RWPE2 (cell line): Measurements from ENCODE around the gene DOCK11.

Experiments
- ATAC-seq: fragments of 200-7000 bp; cut with Tn5 transposase; 3 replicates; pipeline ENCODE4 v1.9.1; 2021; ENCODE audit warnings: low read depth
- DNase-seq: peaks from one replicate; pipeline ENCODE4 v3.0.0-alpha.2; 2020; ENCODE audit warnings: low spot score
- H3K27ac ChIP-seq: fragments of 450-650 bp; 2 replicates; pipeline ENCODE4 v1.5.1; 2017; ENCODE audit warnings: mild to moderate bottlenecking; ENCODE audit not compliant: poor library complexity, severe bottlenecking
- H3K27me3 ChIP-seq: fragments of 250-450 bp; sonication (Bioruptor Pico); 2 replicates; pipeline ENCODE4 v1.5.1; 2021; ENCODE audit warnings: mild to moderate bottlenecking, moderate library complexity; ENCODE audit not compliant: insufficient read depth, poor library complexity, severe bottlenecking
- H3K36me3 ChIP-seq: fragments of 250-450 bp; sonication (Bioruptor Pico); 2 replicates; pipeline ENCODE4 v1.5.1; 2020; ENCODE audit warnings: low read depth, mild to moderate bottlenecking, moderate library complexity
- H3K4me1 ChIP-seq: fragments of 250-450 bp; sonication (Bioruptor Pico); 2 replicates; pipeline ENCODE4 v1.5.1; 2021; ENCODE audit warnings: mild to moderate bottlenecking, moderate library complexity; ENCODE audit not compliant: insufficient read depth, poor library complexity, severe bottlenecking
- H3K4me3 ChIP-seq: fragments of 250-450 bp; sonication (Bioruptor Pico); 2 replicates; pipeline ENCODE4 v1.5.1; 2021; ENCODE audit warnings: mild to moderate bottlenecking, moderate library complexity; ENCODE audit not compliant: severe bottlenecking
- H3K9me3 ChIP-seq: fragments of 250-450 bp; sonication (Bioruptor Pico); 2 replicates; pipeline ENCODE4 v1.5.1; 2021; ENCODE audit warnings: mild to moderate bottlenecking, moderate library complexity; ENCODE audit not compliant: severe bottlenecking
- TF ChIP-seq, protein P1 (sequence below): fragments of 450-650 bp; IDR thresholded peaks from one replicate; pipeline ENCODE4 v1.5.1; 2017; ENCODE audit warnings: mild to moderate bottlenecking, moderate library complexity; ENCODE audit not compliant: poor library complexity, severe bottlenecking

The DOCK11 gene

DNA sequence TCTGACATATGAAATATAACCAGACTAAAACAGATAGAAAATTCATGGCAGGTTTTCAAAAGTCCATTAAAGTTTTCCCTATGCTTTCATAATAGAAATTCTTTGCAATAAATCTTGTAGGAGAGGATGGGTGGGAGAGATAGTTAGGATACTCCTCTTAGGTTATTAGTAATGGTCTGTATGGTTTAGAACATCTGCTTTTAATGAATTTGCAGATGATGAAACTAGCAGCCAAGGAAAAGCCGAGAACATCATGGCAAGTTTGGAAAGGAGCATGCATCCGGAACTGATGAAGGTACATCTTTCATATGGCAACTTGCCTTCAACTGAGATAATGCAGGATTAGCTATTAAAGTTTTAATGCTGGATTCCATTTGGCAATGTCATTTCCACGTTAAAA lies 70.7 kb downstream of the DOCK11 start:
- H3K4me3 ChIP-seq: no peak overlapping the region
- no peaks in the 10 kb centered on the region for H3K4me1 ChIP-seq
- no peaks in the 10 kb centered on the region for H3K27me3 ChIP-seq
- H3K27ac ChIP-seq: no peak overlapping the region
- ATAC-seq (no peak), DNase-seq (no peak)
- TF ChIP-seq, protein P1, sequence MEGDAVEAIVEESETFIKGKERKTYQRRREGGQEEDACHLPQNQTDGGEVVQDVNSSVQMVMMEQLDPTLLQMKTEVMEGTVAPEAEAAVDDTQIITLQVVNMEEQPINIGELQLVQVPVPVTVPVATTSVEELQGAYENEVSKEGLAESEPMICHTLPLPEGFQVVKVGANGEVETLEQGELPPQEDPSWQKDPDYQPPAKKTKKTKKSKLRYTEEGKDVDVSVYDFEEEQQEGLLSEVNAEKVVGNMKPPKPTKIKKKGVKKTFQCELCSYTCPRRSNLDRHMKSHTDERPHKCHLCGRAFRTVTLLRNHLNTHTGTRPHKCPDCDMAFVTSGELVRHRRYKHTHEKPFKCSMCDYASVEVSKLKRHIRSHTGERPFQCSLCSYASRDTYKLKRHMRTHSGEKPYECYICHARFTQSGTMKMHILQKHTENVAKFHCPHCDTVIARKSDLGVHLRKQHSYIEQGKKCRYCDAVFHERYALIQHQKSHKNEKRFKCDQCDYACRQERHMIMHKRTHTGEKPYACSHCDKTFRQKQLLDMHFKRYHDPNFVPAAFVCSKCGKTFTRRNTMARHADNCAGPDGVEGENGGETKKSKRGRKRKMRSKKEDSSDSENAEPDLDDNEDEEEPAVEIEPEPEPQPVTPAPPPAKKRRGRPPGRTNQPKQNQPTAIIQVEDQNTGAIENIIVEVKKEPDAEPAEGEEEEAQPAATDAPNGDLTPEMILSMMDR: no peak
- H3K9me3 ChIP-seq: no peaks in the 10 kb centered on the region
- no peaks in the 10 kb centered on the region for H3K36me3 ChIP-seq

DNA sequence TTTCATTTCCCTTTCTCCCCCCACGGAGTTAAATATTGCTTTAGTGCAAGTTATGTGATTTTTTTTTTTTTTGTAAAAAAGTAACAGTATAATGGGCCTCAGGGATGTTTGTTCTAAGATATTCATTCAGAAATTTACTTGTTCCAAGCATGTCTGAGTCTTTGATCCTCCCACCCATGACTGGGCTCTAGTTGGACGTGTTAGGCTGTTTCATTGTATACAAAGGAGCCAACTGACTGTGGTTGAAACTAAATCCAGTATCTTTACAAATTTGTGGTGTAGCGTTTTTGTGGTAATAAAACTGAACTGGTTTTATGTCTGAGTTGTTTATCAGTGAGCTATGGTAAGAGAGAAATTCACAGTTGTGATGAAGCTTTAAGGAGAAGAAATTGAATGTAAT lies 74.1 kb downstream of the DOCK11 start:
- Histone ChIP-seq H3K36me3 (no peaks in the 10 kb centered on the region), H3K27ac (no peak overlapping the region), H3K27me3 (no peaks in the 10 kb centered on the region), H3K9me3 (no peaks in the 10 kb centered on the region), H3K4me1 (no peaks in the 10 kb centered on the region), H3K4me3 (no peak overlapping the region)
- TF ChIP-seq, protein P1: no peak
- ATAC-seq: no peak
- DNase-seq: no peak

DNA sequence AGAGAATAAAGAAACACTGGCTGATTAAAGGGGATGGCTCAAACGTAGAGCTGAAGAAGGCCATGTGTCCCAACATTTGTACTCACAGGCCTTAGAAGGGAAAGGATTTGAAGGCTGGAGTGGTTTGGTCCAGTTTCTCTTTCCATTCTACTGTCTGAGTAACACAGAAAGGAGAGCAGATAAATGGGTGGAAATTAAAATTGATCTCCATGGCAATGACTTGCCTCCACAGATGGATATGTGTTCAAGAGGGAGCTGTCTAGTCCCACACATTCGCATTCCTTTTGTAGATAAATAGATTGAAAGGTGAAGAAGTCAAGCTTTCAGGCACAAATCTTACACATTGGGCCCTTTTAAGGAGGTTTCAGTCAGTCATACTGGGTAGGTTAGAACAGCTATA lies 74.6 kb downstream of the DOCK11 start:
- DNase-seq (no peak), ATAC-seq (no peak)
- Histone ChIP-seq H3K4me3 (no peak overlapping the region), H3K36me3 (no peaks in the 10 kb centered on the region), H3K4me1 (no peaks in the 10 kb centered on the region), H3K27ac (no peak overlapping the region), H3K9me3 (no peaks in the 10 kb centered on the region), H3K27me3 (no peaks in the 10 kb centered on the region)
- TF ChIP-seq, protein P1: no peak

DNA sequence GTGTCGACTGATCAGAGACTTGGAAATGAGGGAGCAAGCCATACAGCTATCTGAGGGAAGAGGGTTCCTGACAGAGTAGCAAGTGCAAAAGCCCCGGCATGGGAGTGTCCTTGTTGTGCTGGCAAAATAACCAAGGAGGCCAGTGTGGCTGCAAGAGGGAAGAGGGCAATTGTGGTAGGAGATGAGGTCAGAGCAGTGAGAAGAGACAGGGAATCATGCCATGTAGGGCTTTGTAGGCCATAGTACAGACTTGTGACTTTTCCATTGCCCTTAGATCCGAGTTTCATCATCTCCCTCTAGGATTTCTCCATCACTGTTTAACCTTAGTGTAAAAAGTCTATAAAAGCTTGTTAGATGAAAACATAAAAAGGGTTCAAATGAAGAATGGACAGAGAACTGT lies 76.2 kb downstream of the DOCK11 start:
- TF ChIP-seq, protein P1: no peak
- Histone ChIP-seq H3K4me3 (no peak overlapping the region), H3K27ac (no peak overlapping the region), H3K36me3 (no peaks in the 10 kb centered on the region), H3K9me3 (no peaks in the 10 kb centered on the region), H3K4me1 (no peaks in the 10 kb centered on the region), H3K27me3 (no peaks in the 10 kb centered on the region)
- ATAC-seq (no peak), DNase-seq (no peak)

DNA sequence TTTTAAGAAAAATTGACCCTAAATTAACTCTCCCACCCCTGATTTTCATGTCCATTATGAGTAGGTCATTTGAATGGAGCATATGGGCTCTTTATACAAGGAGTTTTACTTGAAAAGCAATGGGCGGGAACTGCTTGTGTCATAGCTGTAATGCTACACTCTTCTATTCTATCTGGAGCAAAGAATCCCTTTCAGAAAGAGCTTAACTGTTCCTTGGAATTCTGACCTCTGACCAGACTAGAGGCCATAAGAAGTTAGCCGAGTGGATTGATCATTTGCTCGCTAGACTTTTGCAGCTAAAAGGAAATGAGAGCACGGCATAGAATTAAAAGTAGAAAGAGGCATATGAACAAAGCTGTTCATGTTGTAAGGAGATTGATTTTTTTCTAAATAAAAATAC lies 79.1 kb downstream of the DOCK11 start:
- ATAC-seq: no peak
- TF ChIP-seq, protein P1: no peak
- no peak for DNase-seq

More for the DNA sequence above, 79.1 kb downstream of the DOCK11 start:
- Histone ChIP-seq H3K9me3 (no peaks in the 10 kb centered on the region), H3K27me3 (no peaks in the 10 kb centered on the region), H3K4me3 (no peak overlapping the region), H3K36me3 (no peaks in the 10 kb centered on the region), H3K4me1 (no peaks in the 10 kb centered on the region), H3K27ac (no peak overlapping the region)
